SH-SY5Y (cell line): ENCODE data around the gene PITX2.

ENCODE experiments used
- GATA2 ChIP-seq: IDR thresholded peaks from 2 replicates; pipeline ENCODE4 v1.6.1; 2011; ENCODE audit warnings: mild to moderate bottlenecking, low read depth, low read length
- GATA3 ChIP-seq: IDR thresholded peaks from 2 replicates; pipeline ENCODE4 v1.6.1; 2011; ENCODE audit warnings: low read depth, mild to moderate bottlenecking, low read length, moderate library complexity

The PITX2 gene

GRCh38 chr4:110587666-110588285, 35.1 kb downstream of the PITX2 start:
- TF ChIP-seq GATA3: no peak
- no peak for TF ChIP-seq GATA2

DNA sequence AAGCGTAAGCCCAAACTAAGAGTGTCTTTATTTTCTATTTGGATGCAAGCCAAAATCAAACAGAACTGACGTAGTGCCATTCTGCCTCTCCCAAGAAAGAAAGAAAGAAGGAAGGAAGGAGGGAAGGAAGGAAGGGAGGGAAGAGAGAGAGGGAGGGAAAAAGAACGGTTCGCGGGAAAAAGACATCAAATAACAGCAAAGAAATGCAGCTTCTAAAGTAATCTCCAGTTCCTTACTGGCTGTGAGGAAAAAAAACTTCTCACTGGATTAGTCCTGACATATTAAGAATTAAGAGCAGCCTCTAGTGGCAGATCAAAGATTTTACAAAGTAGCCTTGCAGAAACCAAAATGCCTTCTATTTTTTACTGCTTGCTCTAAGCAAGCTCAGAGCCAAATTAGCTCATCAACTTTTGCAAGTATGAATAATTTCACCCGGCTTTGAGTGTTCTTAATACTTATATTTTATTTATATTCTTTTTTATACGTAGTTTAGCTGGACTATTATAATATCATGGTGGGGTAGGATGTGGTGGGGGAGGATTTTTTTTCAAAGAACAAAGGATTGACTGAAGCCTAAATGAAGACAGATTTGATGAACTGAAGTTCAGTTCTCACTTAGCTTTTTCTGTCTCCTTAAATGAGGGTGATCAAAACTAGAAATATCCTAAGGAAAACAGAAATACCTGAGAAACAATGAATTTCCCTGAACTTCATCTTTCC, 36.6 kb downstream of the PITX2 start:
- TF ChIP-seq GATA2 (no peak), GATA3 (no peak)
